Colonic mucosa (tissue), 4 donors: Measurements from ENCODE around the gene PRRX1. TPM values are rescaled to one million over a fixed set of nuclear protein-coding genes. Genes with fewer than 3 reads are reported as not detected.

Source experiments
- DNase-seq: peaks from one replicate; pipeline ENCODE4 v3.0.0-alpha.2; 2020
- H3K27ac ChIP-seq: fragments of 200-600 bp; one replicate; pipeline ENCODE4 v1.8.0; 2021
- H3K27me3 ChIP-seq: fragments of 200-600 bp; one replicate; pipeline ENCODE4 v1.8.0; 2021
- H3K36me3 ChIP-seq: fragments of 200-600 bp; one replicate; pipeline ENCODE4 v1.8.0; 2021
- H3K4me1 ChIP-seq: fragments of 200-600 bp; one replicate; pipeline ENCODE4 v1.8.0; 2021; ENCODE audit warnings: mild to moderate bottlenecking
- H3K4me3 ChIP-seq: fragments of 200-600 bp; one replicate; pipeline ENCODE4 v1.8.0; 2021
- H3K9ac ChIP-seq, 2 donors: one replicate each; pipeline ENCODE4 v1.7.0; 2013; ENCODE audit warnings: control low read depth in 2 of 2, low read depth in 2 of 2, low read length in 2 of 2
- H3K9me3 ChIP-seq: fragments of 200-600 bp; one replicate; pipeline ENCODE4 v1.8.0; 2021
- intact Hi-C: fragments of 100-400 bp; cut with DNase I; formaldehyde crosslinking; loops from one replicate; pipeline ENCODE4 v1.14.1; 2022
- total RNA-seq, 2 donors: library from RNA; stranded (reverse); fragmentation: NEBNext Ultra II Directional in 1 of 2; extraction: Animal tissue kit (Norgen Biotek cat#: 25700) in 1 of 2; gene quantifications; one replicate each; pipeline ENCODE4 v1.2.1, GENCODE V29; 2021
- TF ChIP-seq, protein P1 (sequence below): fragments of 200-600 bp; IDR thresholded peaks from one replicate; pipeline ENCODE4 v1.8.0; 2022; ENCODE audit warnings: antibody characterized with exemption, mild to moderate bottlenecking
- donor health status: healthy.
- donor health status: DM: no; HTN: no; CAD: no.
- donor health status: DM: no; HTN: no; CAD: no.

Gene PRRX1
- total RNA-seq, 2 donors from 2014 or later, result 1.5 to 2.5 TPM

DNA sequence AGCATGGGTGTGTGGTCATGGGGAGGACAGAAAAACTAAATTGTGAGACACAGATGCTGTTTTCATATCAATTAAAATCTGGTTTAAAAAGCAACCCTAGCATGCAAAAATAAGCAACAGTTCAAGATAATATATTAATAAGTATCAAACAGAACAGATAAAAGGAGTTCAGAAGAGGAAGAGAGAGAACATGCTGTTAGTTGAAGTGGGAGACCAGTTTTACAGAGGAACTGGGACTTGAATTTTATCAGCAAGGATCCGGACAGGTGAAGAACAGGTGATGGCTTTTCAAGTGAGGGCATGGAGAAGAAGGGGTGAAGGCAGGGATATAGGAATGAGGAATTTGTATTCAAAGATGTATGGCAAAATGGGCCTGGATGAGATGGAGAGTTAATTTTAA lies 75.9 kb downstream of the PRRX1 start:
- Histone ChIP-seq H3K9me3 (no peaks in the 10 kb centered on the region), H3K27me3 (no peaks in the 10 kb centered on the region), H3K27ac (no peak overlapping the region), H3K4me3 (no peak overlapping the region), H3K36me3 (no peaks in the 10 kb centered on the region), H3K9ac (no peak overlapping the region), H3K4me1 (no peaks in the 10 kb centered on the region)
- intact Hi-C loops, result no loop called here
- DNase-seq, result no peak
- TF ChIP-seq, protein P1, sequence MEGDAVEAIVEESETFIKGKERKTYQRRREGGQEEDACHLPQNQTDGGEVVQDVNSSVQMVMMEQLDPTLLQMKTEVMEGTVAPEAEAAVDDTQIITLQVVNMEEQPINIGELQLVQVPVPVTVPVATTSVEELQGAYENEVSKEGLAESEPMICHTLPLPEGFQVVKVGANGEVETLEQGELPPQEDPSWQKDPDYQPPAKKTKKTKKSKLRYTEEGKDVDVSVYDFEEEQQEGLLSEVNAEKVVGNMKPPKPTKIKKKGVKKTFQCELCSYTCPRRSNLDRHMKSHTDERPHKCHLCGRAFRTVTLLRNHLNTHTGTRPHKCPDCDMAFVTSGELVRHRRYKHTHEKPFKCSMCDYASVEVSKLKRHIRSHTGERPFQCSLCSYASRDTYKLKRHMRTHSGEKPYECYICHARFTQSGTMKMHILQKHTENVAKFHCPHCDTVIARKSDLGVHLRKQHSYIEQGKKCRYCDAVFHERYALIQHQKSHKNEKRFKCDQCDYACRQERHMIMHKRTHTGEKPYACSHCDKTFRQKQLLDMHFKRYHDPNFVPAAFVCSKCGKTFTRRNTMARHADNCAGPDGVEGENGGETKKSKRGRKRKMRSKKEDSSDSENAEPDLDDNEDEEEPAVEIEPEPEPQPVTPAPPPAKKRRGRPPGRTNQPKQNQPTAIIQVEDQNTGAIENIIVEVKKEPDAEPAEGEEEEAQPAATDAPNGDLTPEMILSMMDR, result no peak

DNA sequence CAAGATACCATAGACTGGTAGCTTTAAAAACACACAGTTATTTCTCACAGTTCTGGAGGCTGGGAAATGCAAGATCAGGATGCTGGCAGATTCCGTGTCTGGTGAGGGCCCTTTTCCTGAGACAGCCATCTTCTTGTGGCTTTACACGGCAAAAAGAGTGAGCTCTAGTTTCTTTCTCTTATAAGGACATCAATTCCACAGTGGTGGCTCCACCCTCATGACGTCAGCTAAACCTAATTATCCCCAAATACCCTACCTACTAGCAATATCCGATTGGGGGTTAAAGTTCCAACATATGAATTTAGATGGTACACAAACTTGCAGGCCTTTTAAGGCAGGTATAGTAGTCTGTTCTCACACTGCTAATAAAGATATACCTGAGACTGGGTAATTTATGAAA lies 77.7 kb downstream of the PRRX1 start:
- Histone ChIP-seq H3K36me3 (no peaks in the 10 kb centered on the region), H3K4me1 (no peaks in the 10 kb centered on the region), H3K4me3 (no peak overlapping the region), H3K27me3 (no peaks in the 10 kb centered on the region), H3K27ac (no peak overlapping the region), H3K9me3 (no peaks in the 10 kb centered on the region), H3K9ac (no peak overlapping the region)
- DNase-seq, result no peak
- intact Hi-C loops, result no loop called here
- TF ChIP-seq, protein P1, result no peak

DNA sequence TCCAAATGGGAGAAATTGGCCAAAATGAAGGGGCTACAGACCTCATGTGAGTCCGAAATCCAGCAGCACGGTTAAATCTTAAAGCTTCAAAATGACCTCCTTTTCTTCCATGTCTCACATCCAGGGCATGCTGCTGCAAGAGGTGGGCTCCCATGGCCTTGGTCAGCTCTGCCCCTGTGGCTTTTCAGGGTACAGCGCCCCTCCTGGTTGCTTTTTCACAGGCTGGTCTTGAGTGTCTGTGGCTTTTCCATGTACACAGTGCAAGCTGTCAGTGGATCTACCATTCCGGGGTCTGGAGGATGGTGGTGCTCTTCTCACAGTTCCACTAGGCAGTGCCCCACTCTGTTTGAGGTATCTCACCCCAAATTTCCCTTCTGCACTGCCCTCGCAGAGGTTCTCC lies 78.7 kb downstream of the PRRX1 start:
- Histone ChIP-seq H3K9me3 (no peaks in the 10 kb centered on the region), H3K36me3 (no peaks in the 10 kb centered on the region), H3K27me3 (no peaks in the 10 kb centered on the region), H3K27ac (no peak overlapping the region), H3K9ac (no peak overlapping the region), H3K4me3 (no peak overlapping the region), H3K4me1 (no peaks in the 10 kb centered on the region)
- TF ChIP-seq, protein P1, result no peak
- intact Hi-C loops, result no loop called here
- no peak for DNase-seq

DNA sequence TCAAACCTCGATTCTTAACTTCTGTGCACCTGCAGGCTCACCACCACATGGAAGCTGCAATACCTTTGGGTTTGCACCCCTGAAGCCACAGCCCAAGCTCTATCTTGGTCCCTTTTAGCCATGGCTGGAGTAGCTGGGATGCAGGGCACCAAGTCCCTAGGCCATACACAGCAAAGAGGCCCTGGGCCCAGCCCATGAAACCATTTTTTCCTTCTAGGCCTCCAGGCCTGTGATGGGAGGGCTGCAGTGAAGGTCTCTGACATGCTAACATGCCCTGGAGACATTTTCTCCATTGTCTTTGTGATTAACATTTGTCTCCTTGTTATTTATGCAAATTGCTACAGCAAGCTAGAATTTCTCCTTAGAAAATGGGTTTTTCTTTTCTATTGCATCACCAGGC lies 79.2 kb downstream of the PRRX1 start:
- no peak for DNase-seq
- H3K27ac ChIP-seq, result no peak overlapping the region
- intact Hi-C loops, result no loop called here
- TF ChIP-seq, protein P1, result no peak
- no peaks in the 10 kb centered on the region for H3K27me3 ChIP-seq
- no peak overlapping the region for H3K4me3 ChIP-seq
- H3K9ac ChIP-seq, result no peak overlapping the region
- no peaks in the 10 kb centered on the region for H3K9me3 ChIP-seq
- H3K36me3 ChIP-seq, result no peaks in the 10 kb centered on the region
- no peaks in the 10 kb centered on the region for H3K4me1 ChIP-seq

DNA sequence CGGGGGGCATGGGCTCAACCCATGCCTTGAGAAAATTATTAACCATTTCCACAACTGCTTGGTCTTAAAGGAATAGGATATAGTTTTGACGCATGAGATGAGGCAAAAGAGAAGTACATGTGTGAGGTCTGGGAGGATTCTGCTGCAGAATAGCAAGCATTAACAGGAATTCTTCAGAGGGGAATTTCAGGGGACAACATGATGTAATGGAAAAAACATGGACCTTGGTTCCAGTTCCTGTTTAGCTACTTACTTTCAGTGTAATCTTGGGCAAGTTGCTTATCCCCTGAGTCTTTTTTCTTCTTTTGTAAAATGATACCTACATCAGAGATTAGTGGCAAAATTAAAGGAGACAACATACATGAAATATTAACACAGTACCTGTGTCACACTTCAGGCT lies 85.6 kb downstream of the PRRX1 start:
- Histone ChIP-seq H3K27me3 (no peaks in the 10 kb centered on the region), H3K27ac (no peak overlapping the region), H3K4me1 (no peaks in the 10 kb centered on the region), H3K9me3 (no peaks in the 10 kb centered on the region), H3K36me3 (no peaks in the 10 kb centered on the region), H3K4me3 (no peak overlapping the region), H3K9ac (no peak overlapping the region)
- TF ChIP-seq, protein P1, result no peak
- intact Hi-C loops, result no loop called here
- DNase-seq, result no peak

DNA sequence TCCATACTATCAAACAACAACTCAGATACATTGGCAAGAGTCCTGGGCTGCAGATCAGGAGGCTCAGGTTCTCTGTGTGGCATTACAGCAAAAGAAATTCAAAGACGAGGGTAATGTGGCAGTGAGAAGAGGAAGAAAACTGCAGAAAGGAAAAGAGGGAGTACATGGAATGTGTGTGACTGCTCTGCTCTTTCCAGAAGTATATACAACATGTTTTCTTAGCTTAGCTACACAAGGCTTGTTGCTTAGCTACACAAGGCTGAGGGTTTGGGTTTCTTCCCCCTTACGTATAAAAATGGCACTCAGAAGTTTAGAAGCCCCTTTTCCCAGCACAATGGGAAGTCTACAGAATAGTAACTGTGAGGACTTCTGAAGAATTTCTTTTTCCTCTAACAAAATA lies 86.0 kb downstream of the PRRX1 start:
- no peak overlapping the region for H3K9ac ChIP-seq
- no peaks in the 10 kb centered on the region for H3K4me1 ChIP-seq
- intact Hi-C loops, result no loop called here
- TF ChIP-seq, protein P1, result no peak
- no peak overlapping the region for H3K4me3 ChIP-seq
- H3K27ac ChIP-seq, result no peak overlapping the region
- DNase-seq, result no peak
- no peaks in the 10 kb centered on the region for H3K36me3 ChIP-seq
- H3K27me3 ChIP-seq, result no peaks in the 10 kb centered on the region
- no peaks in the 10 kb centered on the region for H3K9me3 ChIP-seq
